D721Med (cell line): ENCODE measurements around the gene SMAD4.

Source experiments
- DNase-seq: peaks from one replicate; pipeline ENCODE4 v3.0.0; 2011; ENCODE audit warnings: low spot score; ENCODE audit not compliant: insufficient read length
- FAIRE-seq: peaks from 2 replicates; lab custom pipeline; 2011; peaks lifted over from hg19 to GRCh38; lab: Jason Lieb, UNC
- CTCF ChIP-seq: IDR thresholded peaks from 2 replicates; pipeline ENCODE4 v1.5.1; 2012; ENCODE audit warnings: mild to moderate bottlenecking, control low read depth; ENCODE audit not compliant: insufficient read depth; ENCODE audit errors: missing control alignments

SMAD4 gene

GRCh38 chr18:51122266-51123045 is 92.4 kb downstream of the SMAD4 start:
- DNase-seq, result no peak
- FAIRE-seq, result no peak
- no peak for TF ChIP-seq CTCF

GRCh38 chr18:51123046-51123395 is 93.0 kb downstream of the SMAD4 start:
- no peak for DNase-seq
- no peak for FAIRE-seq
- TF ChIP-seq CTCF, result no peak

GRCh38 chr18:51123481-51123880 is 93.5 kb downstream of the SMAD4 start:
- DNase-seq (no peak), FAIRE-seq (no peak)
- TF ChIP-seq CTCF, result no peak

- no peak for DNase-seq
- no peak for FAIRE-seq
- no peak for TF ChIP-seq CTCF
Observed at GRCh38 chr18:51123936-51124486, 94.0 kb downstream of the SMAD4 start.

GRCh38 chr18:51125976-51126375 is 96.0 kb downstream of the SMAD4 start:
- TF ChIP-seq CTCF, result no peak
- FAIRE-seq, result no peak
- DNase-seq, result no peak

- DNase-seq, result no peak
- peak; percentile 82 for FAIRE-seq
- no peak for TF ChIP-seq CTCF
Observed at GRCh38 chr18:51127664-51128063, 97.7 kb downstream of the SMAD4 start.

- no peak for TF ChIP-seq CTCF
- FAIRE-seq (no peak), DNase-seq (no peak)
Observed at GRCh38 chr18:51128533-51128932, 98.5 kb downstream of the SMAD4 start.
